ENCODE data around the gene GALNT12.

Gene GALNT12

DNA sequence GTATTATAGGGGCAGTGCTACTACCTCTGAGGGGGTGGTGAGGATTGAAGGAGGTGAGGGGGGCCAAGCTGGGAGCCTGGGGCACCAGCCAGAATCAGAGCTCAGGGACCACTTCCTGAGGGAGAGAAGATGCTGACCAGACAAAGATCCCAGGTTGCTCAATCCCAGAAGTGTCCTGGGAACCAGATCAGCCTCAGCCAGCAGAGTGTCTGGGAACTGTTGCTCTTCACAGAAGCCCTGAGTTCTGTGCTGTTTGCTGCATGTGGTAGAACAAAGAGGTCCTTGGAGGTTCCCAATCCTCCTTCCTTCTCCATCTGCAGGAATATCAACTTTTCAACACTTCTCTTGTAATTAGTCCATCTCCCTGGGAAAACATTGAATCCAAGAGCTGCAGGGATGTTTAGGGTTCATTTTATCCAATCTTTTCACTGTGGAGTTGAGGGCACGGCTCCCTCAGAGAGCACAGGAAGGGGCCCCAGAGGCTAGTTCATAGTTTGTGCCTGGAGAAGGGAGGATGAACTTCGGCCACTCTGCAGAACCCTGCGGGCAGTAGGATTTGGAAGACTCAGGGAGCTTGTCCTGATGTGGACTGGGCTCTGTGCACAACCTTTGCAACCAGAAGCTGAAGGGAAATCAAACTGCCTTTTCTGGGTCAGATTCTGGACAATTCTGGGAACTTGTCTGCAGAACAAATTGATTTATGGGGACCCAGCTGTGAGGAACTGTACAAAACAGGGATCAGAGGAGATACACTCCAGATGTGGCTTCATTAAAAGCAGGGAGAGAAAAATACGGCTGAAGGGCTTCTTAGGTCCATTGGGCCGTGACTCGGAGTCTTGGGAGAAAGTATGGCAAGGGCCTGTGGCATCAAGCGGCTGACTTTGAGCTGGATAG is 57.1 kb downstream of the GALNT12 start:
- FAIRE-seq, result no peak

DNA sequence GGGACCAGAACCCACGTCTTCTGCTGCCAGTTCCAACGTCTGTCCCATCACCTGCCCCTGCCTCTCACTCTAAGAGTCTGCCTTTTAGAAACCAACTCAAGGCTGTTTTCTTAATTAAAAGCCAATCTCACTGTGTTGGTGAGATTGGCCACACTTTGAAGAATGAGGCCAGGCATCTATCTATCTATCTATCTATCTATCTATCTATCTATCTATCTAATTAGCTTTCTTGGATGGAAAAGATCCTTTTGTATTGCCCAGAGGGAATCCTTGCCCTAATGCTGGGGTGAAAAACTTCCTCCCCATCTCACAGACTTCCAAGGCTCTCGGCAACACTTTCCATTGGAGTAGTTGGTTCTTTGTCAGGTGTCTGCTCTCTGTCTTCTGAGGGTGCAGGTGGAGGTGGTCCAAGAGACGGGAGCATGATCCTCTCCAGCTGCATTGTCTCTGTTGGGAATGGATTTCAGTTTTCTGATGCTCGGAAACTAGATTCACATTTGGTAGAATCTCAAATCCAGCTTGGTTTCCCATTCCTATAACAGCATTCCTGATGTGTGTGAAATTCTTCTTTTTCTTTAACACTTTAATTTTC is 57.9 kb downstream of the GALNT12 start:
- FAIRE-seq, result no peak

DNA sequence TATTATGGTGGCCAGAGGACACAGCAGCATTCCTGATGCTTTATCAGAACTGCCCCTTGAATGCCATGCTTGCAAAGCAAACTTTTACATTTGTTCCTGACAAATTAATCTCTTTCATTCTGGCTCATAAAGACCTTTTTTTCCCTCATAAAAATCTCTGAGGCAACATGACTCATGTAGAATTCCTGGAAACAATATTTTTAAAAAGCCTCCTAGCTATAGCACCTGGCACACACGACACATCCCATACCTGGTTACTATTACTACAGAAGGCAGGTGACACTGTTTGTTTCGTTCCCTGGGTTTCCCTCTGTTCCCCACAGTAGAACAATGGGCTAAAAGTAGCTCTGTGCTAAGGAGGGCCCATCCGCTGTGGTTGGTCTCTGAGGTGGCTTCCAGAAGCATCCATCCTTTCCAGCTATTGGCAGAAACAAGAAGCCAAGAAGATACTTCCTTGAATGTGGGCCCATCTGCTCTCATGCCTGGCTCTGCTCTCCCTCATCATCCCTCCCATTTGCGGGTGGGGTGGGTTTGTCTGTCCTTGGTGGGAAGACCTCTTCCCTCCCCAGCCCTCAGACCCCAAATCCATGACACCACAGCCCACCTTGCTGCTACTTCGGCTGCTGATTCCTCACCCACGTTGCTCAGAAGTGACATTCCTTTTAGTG is 59.1 kb downstream of the GALNT12 start:
- no peak for FAIRE-seq

DNA sequence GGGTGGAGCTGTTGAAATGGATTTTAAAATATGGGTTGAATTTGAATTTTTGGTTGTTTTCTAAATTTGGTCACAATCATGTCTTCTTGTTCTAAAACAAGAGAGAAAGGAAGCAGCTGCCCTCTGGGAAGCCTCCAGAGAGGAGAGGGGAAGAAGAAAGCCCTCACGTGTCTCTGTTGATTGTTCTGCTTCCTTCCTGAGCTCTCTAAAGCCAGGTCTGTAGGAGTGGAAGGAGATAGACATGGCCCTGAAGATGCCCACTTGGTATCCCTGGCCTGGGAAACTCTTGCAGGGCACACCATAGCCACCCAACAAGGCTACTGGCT is 59.6 kb downstream of the GALNT12 start:
- FAIRE-seq, result no peak

DNA sequence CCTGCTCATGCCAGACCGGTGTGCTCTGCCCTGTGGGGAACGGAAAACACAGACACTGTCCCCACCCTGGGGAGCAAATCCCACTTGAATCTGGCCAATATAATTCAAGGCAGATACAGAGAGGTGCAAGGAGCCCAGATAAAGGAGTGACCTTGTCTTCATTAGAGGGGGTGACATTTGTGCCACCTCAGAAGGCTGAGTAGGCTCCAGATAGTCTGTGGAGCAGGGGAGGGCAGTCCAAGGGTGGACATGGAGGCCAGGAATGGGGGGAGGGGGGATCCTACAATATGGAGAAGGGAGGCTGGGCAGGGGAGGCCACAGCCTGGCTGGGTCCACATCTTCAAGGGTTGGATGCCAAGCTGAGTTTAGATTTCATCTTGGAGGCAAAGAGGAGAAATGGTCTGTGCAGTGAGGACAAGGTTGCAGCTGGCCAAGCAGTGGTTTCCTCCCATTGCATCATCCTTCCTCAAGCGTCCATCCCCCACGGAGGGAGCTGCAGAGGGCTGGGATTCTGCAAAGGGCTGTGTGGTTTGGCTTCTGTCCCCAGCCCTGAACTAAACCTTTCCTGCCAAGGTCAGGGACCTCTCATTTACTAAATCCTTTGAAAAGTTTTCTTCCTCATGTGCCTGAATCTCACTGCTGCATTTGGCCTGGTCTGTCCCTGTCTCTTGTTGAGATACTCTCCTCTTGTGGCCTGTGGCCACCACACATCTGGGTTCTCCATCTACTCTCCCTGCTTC is 60.1 kb downstream of the GALNT12 start:
- FAIRE-seq, result no peak

DNA sequence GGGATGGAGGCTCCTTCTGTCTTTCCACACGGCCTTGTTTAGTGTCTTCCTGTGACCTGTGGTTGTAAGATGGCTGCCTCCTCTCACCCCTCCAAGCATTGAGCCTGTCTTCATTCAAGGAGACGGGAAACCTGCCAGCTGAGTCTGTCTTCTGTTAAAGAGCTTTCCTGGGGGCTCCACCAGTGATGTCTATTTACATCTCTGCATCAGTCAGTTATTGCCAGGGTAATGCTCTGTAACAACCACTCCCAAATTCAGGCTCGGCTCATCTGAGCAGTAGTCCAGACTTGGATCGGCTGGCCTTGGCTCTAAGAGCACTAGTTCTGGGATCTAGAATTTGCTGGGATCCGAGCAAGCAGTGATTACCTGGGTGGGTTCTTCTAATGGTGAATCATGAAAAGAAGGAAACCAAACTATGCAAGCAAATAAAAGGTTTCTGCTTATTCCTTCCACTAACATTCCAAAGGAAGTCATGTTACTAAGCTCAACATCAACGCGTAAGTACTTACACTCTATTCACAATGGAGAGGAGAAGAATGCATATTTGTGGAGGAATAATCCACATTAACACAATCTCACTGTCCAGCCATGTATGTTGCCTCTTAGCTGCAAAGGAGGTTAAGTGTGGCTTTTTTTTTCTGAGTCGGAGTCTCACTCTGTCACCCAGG is 61.7 kb downstream of the GALNT12 start:
- no peak for FAIRE-seq

DNA sequence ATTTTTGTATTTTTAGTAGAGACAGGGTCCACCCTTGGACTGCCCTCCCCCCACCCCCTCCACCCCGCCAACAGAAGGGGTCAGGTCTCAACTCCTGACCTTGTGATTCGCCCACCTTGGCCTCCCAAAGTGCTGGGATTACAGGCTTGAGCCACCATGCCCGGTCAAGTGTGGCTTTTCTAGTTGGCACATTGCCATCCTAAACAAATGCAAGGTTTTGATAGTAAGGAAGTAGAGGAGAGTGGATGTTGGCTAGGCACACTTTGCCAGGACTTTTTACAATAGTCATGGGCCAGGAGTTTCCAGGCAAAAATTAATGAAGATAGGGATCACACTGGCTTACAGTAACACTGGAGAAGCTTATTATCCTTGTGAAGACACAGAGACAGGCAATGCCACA is 62.4 kb downstream of the GALNT12 start:
- no peak for FAIRE-seq

DNA sequence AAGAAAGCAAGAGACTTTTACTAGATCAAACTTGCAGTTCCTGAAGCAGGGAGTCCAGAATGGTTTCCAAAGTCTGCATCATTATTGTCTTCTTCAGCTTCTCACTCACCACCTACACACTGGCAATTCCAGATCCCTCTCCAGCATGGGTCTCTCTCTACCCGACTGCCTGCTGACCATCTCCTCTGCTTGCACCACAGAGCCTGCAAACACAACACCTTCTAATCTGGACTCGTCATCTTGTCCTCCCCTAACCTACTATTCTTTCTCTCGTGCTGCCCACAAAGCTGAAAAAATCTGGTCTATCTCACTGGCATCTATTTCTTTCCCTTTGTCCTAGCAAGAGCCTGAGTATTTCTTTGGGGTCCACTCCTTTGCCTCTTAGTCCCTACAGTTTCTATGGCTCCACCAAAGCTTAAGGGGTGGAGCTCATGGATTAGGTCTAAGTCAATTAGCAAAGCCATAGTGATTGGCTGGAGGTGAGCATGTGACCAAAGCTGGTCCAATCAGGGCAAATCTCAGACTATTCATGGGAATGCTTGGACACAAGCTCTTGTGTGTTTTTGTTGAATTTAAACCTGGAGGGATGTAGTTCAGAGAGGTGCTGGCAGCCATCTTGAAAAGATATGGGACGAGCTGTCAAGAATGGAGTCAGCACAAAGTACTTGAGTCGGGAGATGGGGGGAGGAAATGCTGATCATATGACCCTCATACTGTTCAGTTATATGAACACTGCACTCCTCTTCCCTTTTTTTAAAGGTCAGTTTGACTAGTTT is 63.5 kb downstream of the GALNT12 start:
- FAIRE-seq, result no peak

DNA sequence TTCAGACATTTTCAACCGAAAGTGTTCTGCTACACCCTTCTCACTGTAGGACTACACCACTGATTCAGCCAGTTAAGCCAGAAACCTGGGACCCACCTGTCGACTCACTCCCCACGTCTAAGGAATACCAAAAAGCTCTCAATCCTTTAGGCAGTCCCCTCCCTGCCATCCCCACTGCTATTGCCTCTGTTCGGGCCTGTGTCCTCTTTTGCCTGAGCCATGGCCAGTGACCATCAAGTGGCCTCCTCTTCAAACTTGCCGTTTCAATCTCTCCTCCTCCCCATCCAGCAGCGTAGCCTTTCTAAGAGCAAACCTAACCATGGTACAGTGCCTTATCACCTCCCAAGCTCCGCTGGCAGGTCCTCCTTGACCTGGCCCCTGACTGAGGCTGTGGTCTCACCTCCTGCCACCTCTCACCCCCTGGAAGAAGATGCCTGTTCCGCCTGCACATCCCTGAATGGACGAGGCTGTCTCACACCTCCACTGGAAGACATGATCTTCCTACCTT is 64.1 kb downstream of the GALNT12 start:
- FAIRE-seq, result no peak

DNA sequence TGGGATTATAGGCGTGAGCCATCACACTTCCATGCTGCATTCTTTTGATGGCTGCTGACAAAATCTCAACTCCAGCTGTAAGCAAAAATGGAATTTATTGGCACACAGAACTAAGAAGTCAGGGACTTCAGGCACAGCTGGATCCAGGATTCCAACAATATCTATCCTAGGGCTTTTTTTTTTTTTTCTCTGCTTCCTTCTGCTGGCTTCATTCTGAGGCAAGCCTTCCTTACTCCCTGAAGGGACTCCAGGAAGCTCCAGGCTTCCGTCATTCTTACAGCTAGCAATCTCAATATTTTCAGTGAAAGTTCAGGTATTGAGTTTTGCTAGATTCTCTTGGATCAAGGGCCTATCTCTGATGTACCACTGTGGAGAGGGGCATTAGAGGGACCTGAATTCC is 66.1 kb downstream of the GALNT12 start:
- FAIRE-seq, result no peak

DNA sequence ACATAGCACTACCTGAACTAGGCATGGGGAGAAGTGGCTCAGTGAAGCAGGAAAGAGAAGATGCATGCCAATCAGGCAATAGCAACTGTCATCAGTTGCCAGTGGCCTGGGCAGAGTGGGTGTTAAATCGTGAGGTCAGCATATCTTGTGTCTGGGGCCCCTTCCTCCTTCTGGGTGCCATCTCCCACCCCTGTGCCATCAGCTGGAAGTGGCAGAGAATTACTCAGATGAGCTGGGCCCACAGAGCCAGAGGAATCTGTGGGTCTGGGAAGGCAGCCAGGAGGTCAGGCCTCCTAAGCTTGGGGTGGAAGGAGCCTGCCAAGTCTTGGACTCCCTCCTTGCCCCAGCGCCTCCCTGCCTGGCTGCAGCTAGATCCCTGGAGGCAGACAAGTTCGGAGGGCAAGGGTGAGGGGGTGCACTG is 66.5 kb downstream of the GALNT12 start:
- no peak for FAIRE-seq

DNA sequence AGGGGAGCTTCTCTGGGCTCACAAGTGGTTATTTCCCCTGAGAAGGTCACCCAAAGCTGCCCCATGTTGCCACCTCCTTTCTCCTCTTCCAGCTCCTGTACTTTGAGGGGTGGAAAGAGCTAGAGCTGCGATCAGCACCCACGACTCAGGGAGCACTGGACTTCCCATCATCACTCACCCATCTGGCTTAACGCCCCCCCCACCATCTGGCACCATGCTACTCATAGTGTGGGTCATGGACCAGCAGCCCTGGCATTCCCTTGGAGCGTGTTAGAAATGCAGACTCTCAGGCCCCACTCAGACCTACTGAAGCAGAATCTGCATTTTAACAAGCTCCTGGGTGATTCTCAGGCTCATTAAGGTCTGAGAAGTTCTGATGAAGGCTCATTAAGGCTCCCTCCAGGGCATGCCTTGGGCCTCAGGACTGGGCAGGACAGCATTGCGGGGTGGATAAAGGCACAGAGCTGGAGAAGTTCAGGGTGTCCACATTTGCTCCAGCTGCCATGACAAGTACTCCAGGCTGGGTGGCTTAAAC is 67.3 kb downstream of the GALNT12 start:
- no peak for FAIRE-seq

DNA sequence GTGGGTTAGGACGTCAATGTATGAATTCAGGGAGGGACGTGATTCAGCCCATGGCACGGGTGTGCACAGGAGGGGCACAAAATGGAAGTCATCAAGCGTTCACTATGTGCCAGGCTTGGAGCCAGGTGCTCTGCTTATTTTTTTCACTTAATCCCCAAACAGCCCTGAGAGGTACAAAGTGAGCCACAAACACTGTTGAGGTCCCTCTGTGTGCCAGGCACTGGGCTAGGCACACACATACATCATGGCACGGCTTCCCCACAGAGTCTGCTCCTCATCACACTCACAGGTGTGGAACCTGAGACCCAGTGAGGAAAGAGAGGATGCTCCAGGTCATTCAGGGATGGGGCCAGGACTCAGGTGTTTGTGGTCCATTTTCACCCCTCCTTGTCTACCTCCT is 68.1 kb downstream of the GALNT12 start:
- FAIRE-seq, result no peak

DNA sequence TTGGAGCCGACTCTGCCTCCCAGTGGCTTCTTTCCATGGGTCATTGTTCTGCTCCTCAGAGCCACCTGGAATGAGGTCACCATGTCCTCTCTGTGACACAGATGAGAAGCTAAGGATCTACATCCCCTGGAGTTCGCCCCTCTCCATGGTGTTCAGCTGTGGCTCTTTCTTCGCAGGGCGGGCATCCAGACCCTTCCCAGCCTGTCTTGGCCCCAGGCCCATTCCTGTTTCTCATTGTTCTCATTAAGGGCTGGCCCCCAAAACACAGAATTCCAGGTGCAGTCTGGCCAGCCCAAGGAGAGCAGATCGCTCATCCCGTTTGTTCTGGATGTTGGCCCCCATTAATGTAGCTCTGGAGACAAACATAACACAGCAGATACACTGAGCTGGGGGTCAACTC is 69.8 kb downstream of the GALNT12 start:
- FAIRE-seq, result no peak

DNA sequence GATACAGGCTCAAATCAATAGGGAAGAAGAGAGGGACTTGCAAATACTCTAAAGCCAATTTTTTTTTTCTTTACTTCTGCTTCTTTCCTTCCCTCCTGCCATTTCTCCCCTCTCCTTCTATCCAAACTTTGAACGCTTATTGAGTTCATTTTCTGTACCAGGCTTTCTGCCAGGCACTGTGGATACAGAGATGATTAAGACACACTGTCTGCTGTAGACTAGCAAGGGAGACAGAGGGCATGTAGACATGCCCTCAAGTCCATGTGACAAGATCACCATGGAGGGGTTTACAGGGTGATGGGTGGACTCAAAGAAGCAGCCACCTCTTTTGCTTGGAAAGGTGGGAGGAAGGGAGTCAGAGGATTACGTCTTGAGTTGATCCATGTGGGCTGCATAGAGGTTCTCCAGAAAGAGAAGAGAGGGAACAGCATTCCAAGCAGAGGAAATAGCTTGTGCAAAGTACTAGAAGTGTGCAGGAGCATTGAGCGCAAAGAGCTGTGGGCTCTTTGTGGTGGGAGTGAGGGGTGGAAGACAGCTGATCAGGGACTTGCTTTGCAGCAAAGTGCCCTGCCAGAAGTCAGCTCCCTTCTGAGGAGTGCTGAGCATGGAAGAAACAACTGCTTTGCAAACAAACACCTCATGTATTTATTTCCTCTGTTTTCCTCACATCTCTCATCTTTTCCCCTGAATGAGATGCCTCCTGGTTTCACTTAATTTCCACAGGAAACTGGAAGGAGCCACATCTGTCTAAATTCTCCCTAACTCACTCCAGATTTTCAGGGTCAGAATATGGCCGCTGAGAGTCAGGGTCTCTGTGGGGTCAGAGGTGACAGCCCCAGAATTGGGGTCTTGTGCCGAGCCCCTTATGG is 71.9 kb downstream of the GALNT12 start:
- FAIRE-seq, result no peak

DNA sequence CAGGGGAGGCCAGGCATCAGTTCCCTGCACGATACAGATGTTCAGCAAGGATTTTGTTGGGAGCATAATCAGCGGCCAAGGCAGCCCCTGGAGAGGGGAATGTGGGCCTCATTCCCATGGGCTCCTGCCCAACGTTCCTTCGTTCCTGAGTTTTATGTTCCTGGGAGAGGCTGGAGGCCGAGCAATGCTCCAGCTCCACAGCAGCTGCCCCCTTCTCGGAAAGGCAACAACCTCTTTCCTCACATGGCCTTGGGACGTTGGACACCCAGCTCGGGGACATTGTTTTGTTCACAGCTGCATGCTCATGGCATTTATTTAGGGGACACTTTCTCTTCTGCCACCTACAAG is 72.5 kb downstream of the GALNT12 start:
- FAIRE-seq, result no peak

DNA sequence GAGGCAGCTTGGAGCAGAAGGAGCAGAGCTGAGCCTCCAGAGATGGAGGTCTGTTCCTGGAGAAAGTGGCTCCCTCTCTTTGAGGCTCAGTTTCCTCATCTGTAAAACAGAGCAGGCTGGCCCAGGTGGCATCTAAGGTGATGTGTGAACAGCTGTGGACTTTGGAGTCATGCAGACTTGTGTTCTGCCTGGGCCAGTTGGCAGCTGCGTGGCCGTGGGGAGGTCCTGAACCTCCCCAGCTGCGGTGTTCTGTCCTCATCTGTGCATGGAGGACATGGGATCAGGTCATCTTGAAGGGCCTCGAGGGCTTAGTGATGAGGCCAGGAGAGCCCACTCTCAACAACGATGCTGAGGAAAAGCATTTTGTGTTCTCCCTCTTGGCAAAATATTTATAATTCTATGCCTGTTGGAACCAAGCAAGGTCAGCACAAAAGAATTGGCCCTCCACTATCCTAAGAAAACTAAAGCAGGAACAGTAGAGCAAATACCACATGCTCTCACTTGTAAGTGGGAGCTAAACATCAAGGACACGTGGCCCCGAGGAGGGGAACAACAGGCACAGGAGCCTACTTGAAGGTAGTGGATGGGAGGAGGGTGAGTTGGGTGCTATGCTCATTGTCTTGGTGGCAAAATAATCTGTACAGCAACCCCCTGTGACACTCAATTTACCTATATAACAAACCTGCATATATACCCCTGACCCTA is 73.0 kb downstream of the GALNT12 start:
- no peak for FAIRE-seq

DNA sequence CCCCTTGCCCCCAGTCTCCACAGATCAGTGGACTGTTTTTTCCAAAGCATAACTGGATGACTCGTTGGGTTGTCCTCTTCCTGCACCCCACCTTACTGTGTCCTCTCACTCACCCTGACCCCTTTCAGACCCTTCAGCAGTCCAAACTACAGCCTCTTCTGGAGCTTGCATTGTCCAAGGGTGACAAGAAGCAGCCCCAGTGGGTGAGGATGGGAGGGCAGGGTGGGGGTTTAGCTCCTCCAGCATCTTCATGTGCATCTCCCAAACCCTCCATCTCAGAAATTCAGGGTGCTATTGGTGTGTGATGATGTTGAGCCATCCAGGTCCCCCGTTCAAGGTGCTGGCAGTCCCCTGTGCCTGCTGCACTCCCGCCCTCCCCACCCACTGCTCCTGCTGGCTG is 73.9 kb downstream of the GALNT12 start:
- no peak for FAIRE-seq

DNA sequence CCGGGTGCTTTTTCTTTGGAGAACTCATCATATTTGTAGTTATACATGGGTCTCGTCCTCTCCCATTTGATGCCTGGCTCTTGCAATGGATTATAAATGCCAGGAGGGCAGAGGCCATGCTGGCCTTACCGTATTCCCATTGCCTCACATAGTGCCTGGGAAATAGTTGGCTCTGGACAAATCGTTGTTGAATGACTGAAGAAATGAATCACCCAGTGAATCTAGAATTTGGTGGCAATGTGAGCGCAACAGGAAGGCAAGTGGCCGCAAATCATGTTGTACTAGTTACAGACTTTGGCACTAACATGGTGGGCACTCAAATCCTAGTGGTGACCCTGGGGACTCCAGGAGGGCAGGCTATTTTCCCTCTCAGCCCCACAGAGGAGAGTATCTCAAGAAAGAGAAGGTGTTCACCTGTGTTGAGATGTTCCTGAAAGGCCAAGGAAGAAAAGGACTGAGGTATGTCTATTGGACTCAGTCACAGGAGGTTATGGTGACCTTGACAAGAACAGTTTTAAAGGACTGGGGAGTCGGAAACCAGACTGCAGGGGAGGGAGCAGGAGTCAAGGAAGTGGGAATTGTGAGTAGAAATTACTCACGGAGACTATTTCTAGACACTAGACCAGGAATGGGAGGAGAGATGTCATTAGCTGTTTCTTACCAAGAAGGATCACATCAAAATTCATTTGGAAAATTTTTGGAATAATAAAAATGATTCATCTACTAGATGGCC is 74.5 kb downstream of the GALNT12 start:
- FAIRE-seq, result no peak

Data from colon (tissue), 2 donors.